Measurements from ENCODE around the gene RNF148.
"Not testable (repeated sequence)": the region's sequence is repeated elsewhere in the genome, so short reads cannot be mapped to it uniquely, and the experiment has no call there.

Gene RNF148

DNA sequence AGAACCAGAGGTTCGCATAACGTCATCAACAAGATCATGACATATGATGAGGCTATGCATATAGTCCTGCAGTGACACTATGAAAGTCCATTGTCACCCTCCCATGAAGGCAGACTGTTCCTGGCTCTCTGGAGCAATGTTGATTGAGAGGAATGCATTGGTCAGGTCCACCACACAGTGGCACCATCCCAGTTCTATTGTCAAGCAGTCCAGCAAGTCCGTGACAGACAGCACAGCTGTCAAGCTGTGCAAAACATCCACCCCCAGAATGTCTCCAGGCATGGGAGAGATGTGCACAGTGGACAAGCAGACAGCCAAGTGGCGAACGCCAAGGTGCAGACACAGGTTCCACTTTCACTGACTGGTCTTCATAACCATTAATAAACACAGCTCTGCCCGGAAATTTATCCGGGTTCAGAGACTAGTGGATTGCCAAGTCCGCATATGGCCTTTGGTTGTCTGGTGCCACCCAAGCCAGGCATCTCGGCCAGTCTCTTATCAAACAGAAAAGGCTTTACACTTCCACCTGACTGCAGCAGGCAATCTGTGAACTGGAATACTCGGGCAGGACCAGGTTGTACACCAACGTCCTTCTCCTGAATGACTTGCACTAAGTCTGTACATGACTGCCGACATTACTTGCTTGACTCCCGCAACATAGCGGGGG, 11.0 kb downstream of the RNF148 start:
- no peak for DNase-seq (ENCODE audit: extremely low read depth, low read depth)
- TF ChIP-seq, protein P1, sequence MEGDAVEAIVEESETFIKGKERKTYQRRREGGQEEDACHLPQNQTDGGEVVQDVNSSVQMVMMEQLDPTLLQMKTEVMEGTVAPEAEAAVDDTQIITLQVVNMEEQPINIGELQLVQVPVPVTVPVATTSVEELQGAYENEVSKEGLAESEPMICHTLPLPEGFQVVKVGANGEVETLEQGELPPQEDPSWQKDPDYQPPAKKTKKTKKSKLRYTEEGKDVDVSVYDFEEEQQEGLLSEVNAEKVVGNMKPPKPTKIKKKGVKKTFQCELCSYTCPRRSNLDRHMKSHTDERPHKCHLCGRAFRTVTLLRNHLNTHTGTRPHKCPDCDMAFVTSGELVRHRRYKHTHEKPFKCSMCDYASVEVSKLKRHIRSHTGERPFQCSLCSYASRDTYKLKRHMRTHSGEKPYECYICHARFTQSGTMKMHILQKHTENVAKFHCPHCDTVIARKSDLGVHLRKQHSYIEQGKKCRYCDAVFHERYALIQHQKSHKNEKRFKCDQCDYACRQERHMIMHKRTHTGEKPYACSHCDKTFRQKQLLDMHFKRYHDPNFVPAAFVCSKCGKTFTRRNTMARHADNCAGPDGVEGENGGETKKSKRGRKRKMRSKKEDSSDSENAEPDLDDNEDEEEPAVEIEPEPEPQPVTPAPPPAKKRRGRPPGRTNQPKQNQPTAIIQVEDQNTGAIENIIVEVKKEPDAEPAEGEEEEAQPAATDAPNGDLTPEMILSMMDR (IDR thresholded peaks at IDR 0.05; ENCODE audit: low read depth, low read length), result no peak

DNA sequence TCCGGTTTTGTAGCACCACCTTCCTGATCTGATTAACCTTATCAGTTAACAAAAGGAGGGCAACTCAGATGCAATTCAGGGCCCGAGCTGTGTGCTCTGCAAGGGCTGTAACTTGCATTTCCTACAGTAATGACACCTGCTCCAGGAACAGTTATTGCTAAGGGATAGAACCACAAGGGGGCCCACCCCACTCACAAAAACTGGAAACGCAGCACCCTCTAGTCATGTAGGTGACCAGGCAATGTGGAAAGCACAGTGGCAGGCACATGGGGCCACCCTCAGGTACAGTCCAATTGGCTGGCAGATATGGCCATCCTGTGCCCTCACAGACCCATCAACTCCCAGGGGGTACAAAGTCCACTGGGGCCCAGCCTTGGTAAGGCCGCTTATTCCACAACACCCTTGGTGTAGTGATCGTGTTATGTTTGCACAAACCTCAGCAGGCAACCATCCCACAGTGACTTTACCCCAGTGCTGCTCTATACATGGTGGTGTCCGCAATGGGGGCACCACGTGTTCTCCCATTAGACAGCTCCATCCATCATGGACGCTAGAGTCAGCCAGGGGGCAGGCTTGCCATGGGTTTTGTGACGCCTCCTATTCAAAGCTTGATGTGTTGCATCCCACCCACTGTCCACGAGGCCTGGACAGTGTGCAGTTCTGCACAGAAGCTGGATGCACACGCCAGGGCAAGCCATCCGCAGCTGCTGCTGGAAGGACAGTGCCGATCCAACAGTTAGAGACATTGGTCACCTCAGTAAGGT, 13.2 kb downstream of the RNF148 start:
- TF ChIP-seq, protein P1 (IDR thresholded peaks at IDR 0.05; ENCODE audit: low read depth, low read length), result no peak
- DNase-seq (ENCODE audit: extremely low read depth, low read depth), result no peak

DNA sequence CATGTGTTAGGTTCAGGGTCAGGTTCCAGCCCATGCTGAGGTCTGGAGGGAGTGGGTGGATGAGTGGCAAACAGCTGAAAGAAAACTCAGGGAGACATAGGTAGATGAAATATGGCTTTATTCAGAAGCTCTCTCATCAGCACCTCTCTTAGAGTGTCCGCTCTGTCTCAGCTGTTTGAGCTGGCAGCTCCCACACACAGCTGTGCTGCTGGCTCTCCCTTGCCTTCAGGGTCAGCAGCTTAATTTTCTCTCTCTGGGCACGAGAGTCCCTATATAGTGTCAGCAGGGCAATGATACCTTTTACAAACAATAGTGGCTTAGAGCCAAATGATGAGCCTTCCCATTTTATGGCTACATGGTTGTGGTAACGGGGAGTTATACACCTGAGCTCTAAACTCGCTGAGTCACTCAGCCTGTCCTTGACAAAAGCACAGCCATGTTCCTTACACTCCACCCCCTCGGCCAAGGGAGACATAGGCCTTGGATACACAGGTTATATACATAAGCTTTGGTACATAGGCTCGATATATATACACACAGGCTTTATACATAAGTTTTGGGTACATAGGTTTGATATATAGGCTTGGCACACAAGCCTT, 14.2 kb downstream of the RNF148 start:
- TF ChIP-seq, protein P1 (IDR thresholded peaks at IDR 0.05; ENCODE audit: low read depth, low read length), result no peak
- DNase-seq (ENCODE audit: extremely low read depth, low read depth), result no peak

DNA sequence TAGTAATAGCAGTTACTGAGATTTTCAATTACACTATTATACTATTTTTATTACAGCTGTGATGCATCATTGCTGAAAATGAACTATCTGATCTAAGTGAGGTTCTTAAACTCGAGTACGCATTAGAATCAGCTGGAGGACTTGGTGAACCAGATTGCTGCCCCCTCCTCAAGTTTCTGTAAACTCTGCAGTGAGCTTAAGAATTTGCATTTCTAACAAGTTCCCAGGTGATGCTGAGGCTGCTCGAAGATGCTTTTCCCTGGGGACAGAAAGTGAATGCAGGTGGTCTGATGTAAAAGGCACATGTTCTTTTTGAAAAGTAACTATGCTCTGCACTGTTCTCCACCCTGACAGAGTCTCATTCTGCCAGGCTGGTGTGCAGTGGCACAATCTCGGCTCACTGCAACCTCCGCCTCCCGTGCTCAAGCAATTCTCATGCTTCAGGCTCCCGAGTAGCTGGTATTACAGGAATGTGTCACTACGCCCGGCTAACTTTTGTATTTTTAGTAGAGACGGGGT, 16.3 kb downstream of the RNF148 start:
- TF ChIP-seq, protein P1 (IDR thresholded peaks at IDR 0.05; ENCODE audit: low read depth, low read length), result no peak
- no peak for DNase-seq (ENCODE audit: extremely low read depth, low read depth)

DNA sequence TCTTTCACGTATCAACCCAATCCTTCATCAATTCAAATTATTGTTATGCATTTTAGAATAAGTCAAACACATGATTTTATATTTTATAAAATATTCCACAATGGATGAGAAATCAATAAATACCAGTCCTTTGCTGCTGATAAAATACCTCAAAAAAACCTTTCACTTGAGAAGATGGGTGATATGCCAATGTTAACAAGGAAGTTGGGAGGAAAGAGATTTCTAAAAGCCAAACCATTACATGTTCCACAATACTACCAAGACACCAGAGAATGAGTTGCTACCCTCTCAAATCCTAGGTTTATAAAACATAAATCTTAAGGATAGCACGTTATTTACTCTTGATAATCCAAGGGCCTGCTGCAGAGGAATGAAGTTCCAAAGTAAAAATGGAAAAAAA, 18.2 kb downstream of the RNF148 start:
- TF ChIP-seq, protein P1 (IDR thresholded peaks at IDR 0.05; ENCODE audit: low read depth, low read length), result no peak
- no peak for DNase-seq (ENCODE audit: extremely low read depth, low read depth)

DNA sequence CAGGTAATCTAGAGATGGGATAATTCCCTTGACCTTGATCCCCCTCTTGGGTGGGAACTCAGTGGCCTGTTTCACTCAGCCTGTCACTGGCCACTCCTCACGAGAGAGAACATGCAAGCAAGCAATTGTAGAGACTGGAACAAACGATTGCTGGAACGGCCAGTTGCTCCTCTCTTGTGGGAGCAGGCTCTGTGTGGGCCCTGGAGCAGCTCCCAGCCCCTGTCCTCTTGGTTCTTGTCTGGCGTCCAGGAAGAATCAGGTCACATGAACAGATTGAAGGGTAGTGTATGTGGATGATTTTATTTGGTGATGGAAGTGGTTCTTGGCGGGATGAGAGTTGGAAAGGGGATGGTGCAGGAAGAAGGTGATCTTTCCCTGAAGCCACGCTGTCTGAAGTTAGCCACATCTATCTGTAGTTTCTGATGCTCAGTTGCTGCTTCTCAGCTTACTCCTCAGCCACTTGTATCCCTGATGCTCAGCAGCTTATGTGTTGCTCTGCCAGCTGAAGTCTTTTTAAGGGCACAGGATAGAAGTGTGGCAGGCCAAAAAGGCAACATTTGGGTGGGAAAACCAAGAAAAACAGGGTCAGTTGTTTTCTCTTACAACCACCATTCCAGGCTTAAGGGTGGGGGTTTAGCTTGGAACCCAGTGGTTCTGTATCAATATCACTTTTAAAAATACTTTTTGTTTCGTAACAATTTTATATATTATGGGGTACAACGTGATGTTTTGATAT, 19.7 kb downstream of the RNF148 start:
- TF ChIP-seq, protein P1 (IDR thresholded peaks at IDR 0.05; ENCODE audit: low read depth, low read length), result no peak
- no peak for DNase-seq (ENCODE audit: extremely low read depth, low read depth)

DNA sequence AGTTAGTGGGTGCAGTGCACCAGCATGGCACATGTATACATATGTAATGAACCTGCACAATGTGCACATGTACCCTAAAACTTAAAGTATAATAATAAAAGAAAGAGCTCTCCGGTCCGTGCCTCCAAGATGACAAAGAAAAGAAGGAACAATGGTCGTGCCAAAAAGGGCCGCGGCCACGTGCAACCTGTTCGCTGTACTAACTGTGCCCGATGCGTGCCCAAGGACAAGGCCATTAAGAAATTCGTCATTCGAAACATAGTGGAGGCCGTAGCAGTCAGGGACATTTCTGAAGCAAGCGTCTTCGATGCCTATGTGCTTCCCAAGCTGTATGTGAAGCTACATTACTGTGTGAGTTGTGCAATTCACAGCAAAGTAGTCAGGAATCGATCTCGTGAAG, 21.5 kb downstream of the RNF148 start:
- DNase-seq (ENCODE audit: extremely low read depth, low read depth), result not testable (repeated sequence)

All from AG09319 (cell line).